ENCODE data around the gene MARCHF6. TPM values are rescaled to one million over a fixed set of nuclear protein-coding genes. Genes with fewer than 3 reads are reported as not detected.
A peak's percentile ranks its signal among the peaks of the same experiment; 100 is the strongest.

The MARCHF6 gene

DNA sequence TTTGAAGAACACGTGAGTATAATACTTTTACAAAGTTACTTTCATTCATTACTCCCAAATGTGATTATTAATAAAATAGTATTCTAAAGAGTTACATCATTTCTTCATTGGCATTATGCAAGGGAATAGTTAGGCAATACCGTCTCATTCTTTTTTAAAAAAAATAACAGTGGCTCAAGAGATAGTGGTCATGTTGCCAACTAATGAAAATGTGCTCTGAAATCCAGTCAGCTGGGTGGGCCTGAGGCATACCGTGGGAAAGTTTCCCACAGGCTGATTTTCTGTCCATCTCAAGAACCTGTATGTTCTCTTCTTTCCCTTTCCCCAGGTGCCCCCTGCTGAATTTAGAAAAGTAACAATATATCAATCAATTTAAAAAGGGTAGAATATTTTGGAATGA lies 47.3 kb downstream of the MARCHF6 start:
- Histone ChIP-seq H2BK12ac (ENCODE audit: low read length in 2 of 2) (no peak overlapping the region), H2AK5ac (ENCODE audit: low read length, severe bottlenecking) (no peak overlapping the region), H3K79me1 (replicated peaks; ENCODE audit: low read length, poor library complexity, severe bottlenecking) (peaks cover 14% of the 10 kb centered on the region), H3K23ac (ENCODE audit: low read length in 2 of 2) (no peak overlapping the region), H3K9me3 (ENCODE audit: control insufficient read depth, low read length) (no peaks in the 10 kb centered on the region), H3K27ac (ENCODE audit: low read length, poor library complexity, severe bottlenecking) (no peak overlapping the region), H3K4me1 (ENCODE audit: control insufficient read depth, insufficient read depth, low read depth, low read length) (no peaks in the 10 kb centered on the region), H3K4ac (ENCODE audit: low read depth in 1 of 2, low read length in 2 of 2) (no peak overlapping the region), H3K4me2 (ENCODE audit: low read length, poor library complexity, severe bottlenecking) (no peak overlapping the region), H3K36me3 (ENCODE audit: control insufficient read depth in 1 of 2, insufficient read depth in 2 of 2, low read depth in 1 of 2, low read length in 2 of 2) (peaks cover 12 to 89% of the 10 kb centered on the region in 2 experiments), H4K91ac (ENCODE audit: low read length) (no peak overlapping the region), H2BK5ac (ENCODE audit: low read depth, low read length, poor library complexity, severe bottlenecking) (no peak overlapping the region), H3K18ac (ENCODE audit: low read depth in 1 of 2, low read length in 2 of 2) (no peak overlapping the region), H2BK15ac (ENCODE audit: low read depth, poor library complexity, severe bottlenecking) (no peak overlapping the region), H4K8ac (ENCODE audit: low read length) (no peak overlapping the region), H3K14ac (ENCODE audit: low read length in 2 of 2) (no peak overlapping the region), H2AFZ (ENCODE audit: low read depth, low read length) (no peak overlapping the region), H3K27me3 (ENCODE audit: control insufficient read depth in 1 of 2, insufficient read depth in 1 of 2, low read length in 2 of 2) (no peaks in the 10 kb centered on the region), H2BK120ac (ENCODE audit: low read depth, low read length) (no peak overlapping the region), H3K9ac (ENCODE audit: low read length) (no peak overlapping the region), H3K4me3 (ENCODE audit: insufficient read depth in 1 of 2, low read depth in 1 of 2, low read length in 2 of 2) (no peak overlapping the region)
- peak; percentile 16 for DNase-seq
- 93% methylated on average over 2 of the region's 3 CpGs for WGBS

DNA sequence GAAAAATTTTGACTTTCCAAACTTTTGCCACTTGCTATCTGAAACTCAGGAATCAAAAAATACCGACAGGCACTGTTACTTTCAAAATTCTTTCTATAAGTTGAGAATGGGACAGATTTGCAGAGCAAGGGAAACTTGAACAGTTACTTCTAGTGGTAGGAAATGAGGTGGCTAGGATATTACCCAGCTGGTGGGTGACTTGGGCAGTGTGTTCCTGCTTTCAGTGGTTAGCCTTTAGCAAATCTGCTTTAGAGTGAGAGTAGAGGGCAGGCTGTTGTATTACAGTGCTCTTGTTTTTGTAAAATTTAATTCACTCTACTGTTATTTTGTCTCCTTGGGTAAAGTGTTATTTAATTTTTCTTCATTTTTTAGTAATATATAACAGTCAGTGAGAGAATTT lies 48.0 kb downstream of the MARCHF6 start:
- Histone ChIP-seq H3K23ac (ENCODE audit: low read length in 2 of 2) (no peak overlapping the region), H3K27me3 (ENCODE audit: control insufficient read depth in 1 of 2, insufficient read depth in 1 of 2, low read length in 2 of 2) (no peaks in the 10 kb centered on the region), H3K4me2 (ENCODE audit: low read length, poor library complexity, severe bottlenecking) (no peak overlapping the region), H2BK120ac (ENCODE audit: low read depth, low read length) (no peak overlapping the region), H3K9me3 (ENCODE audit: control insufficient read depth, low read length) (no peaks in the 10 kb centered on the region), H3K79me1 (replicated peaks; ENCODE audit: low read length, poor library complexity, severe bottlenecking) (peaks cover 16% of the 10 kb centered on the region), H4K8ac (ENCODE audit: low read length) (no peak overlapping the region), H3K4ac (ENCODE audit: low read depth in 1 of 2, low read length in 2 of 2) (no peak overlapping the region), H2AFZ (ENCODE audit: low read depth, low read length) (no peak overlapping the region), H3K36me3 (ENCODE audit: control insufficient read depth in 1 of 2, insufficient read depth in 2 of 2, low read depth in 1 of 2, low read length in 2 of 2) (peaks cover 15 to 89% of the 10 kb centered on the region in 2 experiments), H3K27ac (ENCODE audit: low read length, poor library complexity, severe bottlenecking) (no peak overlapping the region), H2BK5ac (ENCODE audit: low read depth, low read length, poor library complexity, severe bottlenecking) (no peak overlapping the region), H3K14ac (ENCODE audit: low read length in 2 of 2) (no peak overlapping the region), H2AK5ac (ENCODE audit: low read length, severe bottlenecking) (no peak overlapping the region), H3K4me3 (ENCODE audit: insufficient read depth in 1 of 2, low read depth in 1 of 2, low read length in 2 of 2) (no peak overlapping the region), H2BK12ac (ENCODE audit: low read length in 2 of 2) (no peak overlapping the region), H2BK15ac (ENCODE audit: low read depth, poor library complexity, severe bottlenecking) (no peak overlapping the region), H3K4me1 (ENCODE audit: control insufficient read depth, insufficient read depth, low read depth, low read length) (no peaks in the 10 kb centered on the region), H3K9ac (ENCODE audit: low read length) (no peak overlapping the region), H3K18ac (ENCODE audit: low read depth in 1 of 2, low read length in 2 of 2) (no peak overlapping the region), H4K91ac (ENCODE audit: low read length) (no peak overlapping the region)
- 100% methylated on average over 1 of the region's 1 CpG for WGBS
- no peak for DNase-seq

Small RNA genes lying within 50 kb of the gene (small RNA-seq; reads per million reads assigned to genes)
- gene RF00019 (ENCODE audit: low read depth): not detected
